ENCODE data around the gene MAP3K9. TPM values are rescaled to one million over a fixed set of nuclear protein-coding genes. Genes with fewer than 3 reads are reported as not detected.

The MAP3K9 gene
- total and polyA plus RNA-seq, 10 of the 15 experiments (the other 5 are each of a cell fraction or from before 2014, with no cell fraction given): 0.48 to 7.9 (median 2.9) TPM

DNA sequence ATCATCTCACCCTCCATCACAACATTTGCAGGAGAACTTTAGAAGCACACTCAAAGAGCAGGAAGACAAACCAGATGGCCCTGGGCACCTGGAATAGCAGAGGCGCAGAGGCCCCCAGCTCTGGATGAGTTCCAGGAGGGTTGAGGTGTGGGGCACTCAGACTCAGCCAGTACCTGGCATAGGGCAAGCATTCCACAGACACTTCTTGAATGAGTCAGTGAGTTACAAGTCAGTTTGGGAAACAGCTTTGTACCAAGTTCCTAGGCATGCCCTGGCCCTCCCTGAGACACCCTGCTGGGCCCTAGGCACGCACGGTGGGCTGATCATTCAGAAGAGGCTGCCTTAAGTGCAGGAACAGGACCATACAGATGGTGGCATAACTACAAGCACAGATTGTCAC lies 54.3 kb downstream of the MAP3K9 start:
- no peak overlapping the region for H3K4me3 ChIP-seq
- ChIA-PET POLR2A (no interaction called here), RAD21 (ENCODE audit: unreplicated experiment) (no interaction called here), CTCF (no interaction called here), SMC1A (ENCODE audit: uncharacterized antibody, unreplicated experiment) (interaction anchor here (3.3 kb wide), 1 partner anchor 13 kb away, joined by 14 read pairs; no protein-coding TSS in a partner anchor)
- WGBS (ENCODE audit: insufficient coverage, insufficient replicate concordance, low lambda C conversion rate, missing lambda C conversion rate): 97% methylated on average over 3 of the region's 3 CpGs
- intact Hi-C loops (cut with micrococcal nuclease; ENCODE audit: unreplicated experiment): no loop called here
- in situ Hi-C loops (cut with MboI): no loop called here
- ATAC-seq (no peak), DNase-seq (ENCODE audit: low read depth, low spot score) (no peak), FAIRE-seq (no peak)
- H3K9ac ChIP-seq (ENCODE audit: control insufficient read depth, insufficient read depth, low read length): no peak overlapping the region
- no peaks in the 10 kb centered on the region for H3K4me1 ChIP-seq (ENCODE audit: control insufficient read depth, insufficient read depth, low read length)
- no peak overlapping the region for H3K4me2 ChIP-seq (ENCODE audit: control insufficient read depth, insufficient read depth)
- no peaks in the 10 kb centered on the region for H3K9me3 ChIP-seq (replicated peaks; ENCODE audit: control insufficient read depth, insufficient read depth, low read length)
- no peaks in the 10 kb centered on the region for H3K79me2 ChIP-seq (ENCODE audit: control insufficient read depth, insufficient read depth, low read length)
- H3K36me3 ChIP-seq (ENCODE audit: control insufficient read depth in 2 of 2, insufficient read depth in 2 of 2, low read length in 1 of 2): no peaks in the 10 kb centered on the region; a peak in 1 of 4 replicates
- no peak overlapping the region for H3K27ac ChIP-seq (ENCODE audit: control insufficient read depth, insufficient read depth)
- no TSS peak for BruUV-seq (replicated peaks)
- H3K27me3 ChIP-seq (replicated peaks in 1 of 2; ENCODE audit: control insufficient read depth in 2 of 2, insufficient read depth in 2 of 2, low read length in 1 of 2): no peaks in the 10 kb centered on the region
- H4K20me1 ChIP-seq (ENCODE audit: control insufficient read depth, insufficient read depth): no peaks in the 10 kb centered on the region
- TF ChIP-seq, protein P1, sequence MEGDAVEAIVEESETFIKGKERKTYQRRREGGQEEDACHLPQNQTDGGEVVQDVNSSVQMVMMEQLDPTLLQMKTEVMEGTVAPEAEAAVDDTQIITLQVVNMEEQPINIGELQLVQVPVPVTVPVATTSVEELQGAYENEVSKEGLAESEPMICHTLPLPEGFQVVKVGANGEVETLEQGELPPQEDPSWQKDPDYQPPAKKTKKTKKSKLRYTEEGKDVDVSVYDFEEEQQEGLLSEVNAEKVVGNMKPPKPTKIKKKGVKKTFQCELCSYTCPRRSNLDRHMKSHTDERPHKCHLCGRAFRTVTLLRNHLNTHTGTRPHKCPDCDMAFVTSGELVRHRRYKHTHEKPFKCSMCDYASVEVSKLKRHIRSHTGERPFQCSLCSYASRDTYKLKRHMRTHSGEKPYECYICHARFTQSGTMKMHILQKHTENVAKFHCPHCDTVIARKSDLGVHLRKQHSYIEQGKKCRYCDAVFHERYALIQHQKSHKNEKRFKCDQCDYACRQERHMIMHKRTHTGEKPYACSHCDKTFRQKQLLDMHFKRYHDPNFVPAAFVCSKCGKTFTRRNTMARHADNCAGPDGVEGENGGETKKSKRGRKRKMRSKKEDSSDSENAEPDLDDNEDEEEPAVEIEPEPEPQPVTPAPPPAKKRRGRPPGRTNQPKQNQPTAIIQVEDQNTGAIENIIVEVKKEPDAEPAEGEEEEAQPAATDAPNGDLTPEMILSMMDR (IDR thresholded peaks at IDR 0.05 in 2 of 3, conservative IDR thresholded peaks at IDR 0.05 in 1 of 3; ENCODE audit: control insufficient read depth in 2 of 3, extremely low read depth in 1 of 3, insufficient read depth in 1 of 3, low read depth in 3 of 3, low read length in 3 of 3): no peak
- TF ChIP-seq NRF1 (conservative IDR thresholded peaks at IDR 0.05; ENCODE audit: low read depth, low read length): no peak
- no peak for TF ChIP-seq GATAD2B (conservative IDR thresholded peaks at IDR 0.05; ENCODE audit: low read depth)
- TF ChIP-seq SMC3 (IDR thresholded peaks at IDR 0.05; ENCODE audit: borderline replicate concordance, low read length): no peak
- TF ChIP-seq RCOR1 (conservative IDR thresholded peaks at IDR 0.05; ENCODE audit: low read depth, low read length): no peak
- no peak for TF ChIP-seq BHLHE40 (IDR thresholded peaks at IDR 0.05; ENCODE audit: borderline replicate concordance in 1 of 2, low read depth in 2 of 2, low read length in 1 of 2)
- no peak for TF ChIP-seq HDAC6 (IDR thresholded peaks at IDR 0.05; ENCODE audit: unreplicated experiment)
- TF ChIP-seq KAT2A (conservative IDR thresholded peaks at IDR 0.05; ENCODE audit: control insufficient read depth, low read depth, low read length): no peak
- H2AFZ ChIP-seq (ENCODE audit: control insufficient read depth, low read depth, low read length): no peak overlapping the region
